Dermis microvascular lymphatic vessel endothelial cell (primary cell): ENCODE measurements around the gene KCNH1. TPM values are rescaled to one million over a fixed set of nuclear protein-coding genes. Genes with fewer than 3 reads are reported as not detected.

Source experiments
- DNase-seq, 2 donors: peaks; one replicate each; pipeline versions ENCODE4 v3.0.0 to v3.0.0-alpha.2; 2010; ENCODE audit warnings: low read depth in 2 of 2
- total RNA-seq: library from RNA; depleted of rRNA; stranded (reverse); fragments of >200 nt; gene quantifications from 2 replicates; pipeline ENCODE4 v1.2.1, GENCODE V29; 2014

The KCNH1 gene
- total RNA-seq, 1 donor from 2014 or later: not detected

GRCh38 chr1:210866532-210866931 lies 267.4 kb downstream of the KCNH1 start:
- no peak for DNase-seq

DNA sequence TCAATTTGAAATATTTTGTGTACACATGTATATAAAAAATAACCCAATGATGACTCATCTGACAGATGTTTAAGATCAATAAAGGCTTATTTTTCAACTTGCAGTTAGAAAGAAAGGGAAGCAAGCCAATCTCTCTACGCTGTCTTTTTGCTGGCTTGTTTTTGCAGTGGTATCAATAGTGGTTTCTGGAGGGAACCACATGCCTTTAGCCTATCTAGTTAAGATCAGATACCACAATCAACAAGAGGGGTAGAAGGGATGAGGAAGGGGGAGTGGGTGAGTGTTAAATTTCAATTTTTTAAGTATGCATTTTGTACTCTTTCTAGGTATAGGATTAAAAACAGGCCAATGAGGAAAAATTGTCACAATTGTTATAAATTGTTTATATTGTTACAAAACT lies 276.2 kb downstream of the KCNH1 start:
- DNase-seq: no peak

GRCh38 chr1:210857146-210857663 lies 276.7 kb downstream of the KCNH1 start:
- no peak for DNase-seq

DNA sequence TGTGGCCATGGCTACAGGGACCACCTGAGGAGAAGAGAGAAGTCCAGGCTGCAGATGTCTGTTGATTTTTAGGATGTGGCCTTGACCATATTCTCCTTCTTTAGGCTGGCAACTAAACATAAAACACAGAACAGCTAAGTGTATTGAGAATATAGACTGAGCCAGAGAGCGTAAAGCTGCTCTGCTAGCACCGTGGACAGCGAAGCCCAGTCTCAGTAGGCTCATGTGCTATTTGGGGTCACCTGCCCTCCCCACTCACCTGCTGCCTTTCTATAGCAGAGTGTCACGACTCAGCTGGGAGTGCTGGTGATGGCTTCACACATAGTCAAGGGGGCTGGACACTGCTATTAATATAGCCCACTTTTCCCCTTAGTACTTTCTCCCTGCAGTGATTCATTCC lies 278.5 kb downstream of the KCNH1 start:
- no peak for DNase-seq

- DNase-seq: no peak
Measured at GRCh38 chr1:210853276-210853675, 280.7 kb downstream of the KCNH1 start.

GRCh38 chr1:210850556-210850955 lies 283.4 kb downstream of the KCNH1 start:
- DNase-seq: no peak

DNA sequence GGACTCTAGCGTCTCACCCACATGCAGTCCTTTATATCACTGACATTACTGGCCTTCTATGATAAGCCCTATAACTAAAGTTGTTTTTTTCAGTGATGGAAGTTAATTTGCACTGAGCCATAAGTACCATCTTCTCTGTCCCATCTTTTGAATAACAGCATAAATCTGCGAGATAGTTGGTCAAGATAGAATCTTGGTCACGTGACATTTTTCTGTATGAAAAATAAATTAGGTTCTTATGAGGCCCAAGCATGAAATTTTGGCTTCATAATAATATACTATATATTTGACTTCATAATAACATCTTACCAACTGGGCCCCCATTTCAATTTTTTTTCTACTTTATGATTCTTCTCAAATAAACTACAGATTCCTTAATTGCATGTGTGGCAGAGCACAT lies 285.5 kb downstream of the KCNH1 start:
- no peak for DNase-seq

DNA sequence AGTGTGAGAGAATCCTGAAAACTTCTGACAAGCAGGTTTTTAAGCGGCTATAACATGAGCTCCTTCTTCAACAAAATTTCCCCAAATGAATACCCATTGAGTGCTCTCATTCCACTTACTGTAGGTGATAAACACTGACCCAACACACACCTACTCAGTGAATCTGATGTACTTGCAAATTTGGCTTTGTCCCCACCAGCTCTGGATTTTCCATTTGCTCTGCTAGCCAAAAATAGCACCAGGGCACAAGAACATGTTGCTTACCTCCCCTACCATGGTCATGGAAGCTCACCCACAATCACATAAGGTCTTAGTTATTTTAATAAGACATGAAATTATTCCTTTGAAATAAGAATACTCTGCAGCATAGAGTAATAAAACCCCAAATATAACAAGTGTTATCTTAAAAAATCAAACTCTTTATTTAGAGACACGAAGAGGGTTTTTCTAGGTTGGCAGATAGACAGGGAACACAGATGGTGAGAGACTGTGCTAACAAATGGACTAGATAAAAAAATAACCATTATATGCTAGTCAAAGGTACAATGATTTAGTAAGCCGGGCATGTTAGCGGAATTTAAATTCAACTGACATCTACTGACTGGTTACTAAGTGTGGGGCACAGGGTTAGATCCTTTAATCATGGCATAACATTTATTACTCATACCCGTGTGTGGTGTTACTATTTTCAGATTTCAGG lies 291.9 kb downstream of the KCNH1 start:
- DNase-seq: no peak

- DNase-seq: no peak
Measured at GRCh38 chr1:210830034-210831028, 303.6 kb downstream of the KCNH1 start.

DNA sequence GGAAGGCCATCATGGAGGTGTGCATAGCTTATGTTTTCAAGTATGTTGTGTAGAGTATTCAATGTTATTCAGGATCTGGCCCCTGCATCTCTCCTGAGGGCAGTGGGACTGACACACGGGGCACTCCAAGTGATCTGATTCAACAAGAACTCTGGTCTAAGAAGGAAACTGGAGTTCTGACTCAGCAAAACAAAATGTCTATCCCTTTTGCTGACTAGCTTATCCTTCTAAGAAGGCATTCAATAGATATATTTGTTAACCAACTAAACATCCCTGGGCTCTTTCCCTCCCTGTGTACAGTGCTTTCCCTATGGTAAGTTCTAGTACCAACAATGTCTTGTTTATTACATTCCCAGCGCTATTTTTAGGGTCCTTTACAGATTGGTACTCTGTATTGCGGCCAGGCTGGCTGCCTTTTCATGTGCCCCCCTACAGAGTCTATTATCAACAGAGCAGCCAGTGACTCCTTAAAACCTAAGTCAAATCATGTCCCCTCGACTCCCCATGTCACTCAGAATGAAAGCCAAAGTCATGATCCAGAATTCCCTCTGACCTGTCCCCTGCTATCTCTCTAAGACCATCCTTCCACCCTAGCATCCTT lies 304.9 kb downstream of the KCNH1 start:
- no peak for DNase-seq

- no peak for DNase-seq
Measured at GRCh38 chr1:210827481-210827880, 306.5 kb downstream of the KCNH1 start.

DNA sequence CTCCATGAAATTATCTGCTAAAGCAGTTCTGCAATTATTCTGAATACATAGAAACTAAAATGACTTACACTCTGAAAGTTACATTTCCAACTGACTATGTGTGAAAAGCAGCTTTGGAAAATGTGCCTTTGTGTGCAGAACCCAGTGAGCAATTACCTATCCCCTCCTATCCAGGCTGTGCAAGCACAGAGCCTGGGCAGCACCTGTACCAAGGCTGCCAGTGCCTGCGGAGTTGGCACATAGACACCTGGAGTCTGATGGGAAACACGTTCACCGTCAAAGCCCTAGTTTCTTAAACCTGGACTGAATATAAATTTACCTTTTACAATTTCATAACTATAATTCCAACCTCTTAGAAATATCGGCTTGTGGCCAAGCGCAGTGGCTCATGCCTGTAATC lies 307.3 kb downstream of the KCNH1 start:
- no peak for DNase-seq

- DNase-seq: no peak
Measured at GRCh38 chr1:210822932-210823331, 311.0 kb downstream of the KCNH1 start.

GRCh38 chr1:210822241-210822640 lies 311.7 kb downstream of the KCNH1 start:
- DNase-seq: no peak

- DNase-seq: no peak
Measured at GRCh38 chr1:210821615-210822014, 312.3 kb downstream of the KCNH1 start.

DNA sequence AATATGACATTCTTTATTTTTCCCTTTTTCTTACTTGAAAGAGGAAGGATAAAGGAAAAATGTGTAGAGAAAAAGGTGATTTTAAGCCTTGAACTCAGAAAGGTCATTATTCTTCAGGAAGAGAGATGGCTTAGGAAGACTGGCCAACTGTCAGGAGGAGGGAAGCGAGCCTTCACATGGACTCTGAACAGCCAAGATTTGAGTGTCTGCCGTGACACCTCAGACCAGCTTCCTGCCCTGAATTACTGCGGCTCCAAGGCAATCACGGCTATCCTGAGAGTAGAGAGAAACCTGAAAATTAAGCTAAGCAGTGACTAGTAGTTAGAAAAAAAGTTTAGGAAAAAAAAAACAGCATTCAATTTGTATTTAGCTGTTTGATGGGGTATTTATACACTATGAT lies 314.7 kb downstream of the KCNH1 start:
- DNase-seq: no peak

- no peak for DNase-seq
Measured at GRCh38 chr1:210817385-210818275, 316.3 kb downstream of the KCNH1 start.

DNA sequence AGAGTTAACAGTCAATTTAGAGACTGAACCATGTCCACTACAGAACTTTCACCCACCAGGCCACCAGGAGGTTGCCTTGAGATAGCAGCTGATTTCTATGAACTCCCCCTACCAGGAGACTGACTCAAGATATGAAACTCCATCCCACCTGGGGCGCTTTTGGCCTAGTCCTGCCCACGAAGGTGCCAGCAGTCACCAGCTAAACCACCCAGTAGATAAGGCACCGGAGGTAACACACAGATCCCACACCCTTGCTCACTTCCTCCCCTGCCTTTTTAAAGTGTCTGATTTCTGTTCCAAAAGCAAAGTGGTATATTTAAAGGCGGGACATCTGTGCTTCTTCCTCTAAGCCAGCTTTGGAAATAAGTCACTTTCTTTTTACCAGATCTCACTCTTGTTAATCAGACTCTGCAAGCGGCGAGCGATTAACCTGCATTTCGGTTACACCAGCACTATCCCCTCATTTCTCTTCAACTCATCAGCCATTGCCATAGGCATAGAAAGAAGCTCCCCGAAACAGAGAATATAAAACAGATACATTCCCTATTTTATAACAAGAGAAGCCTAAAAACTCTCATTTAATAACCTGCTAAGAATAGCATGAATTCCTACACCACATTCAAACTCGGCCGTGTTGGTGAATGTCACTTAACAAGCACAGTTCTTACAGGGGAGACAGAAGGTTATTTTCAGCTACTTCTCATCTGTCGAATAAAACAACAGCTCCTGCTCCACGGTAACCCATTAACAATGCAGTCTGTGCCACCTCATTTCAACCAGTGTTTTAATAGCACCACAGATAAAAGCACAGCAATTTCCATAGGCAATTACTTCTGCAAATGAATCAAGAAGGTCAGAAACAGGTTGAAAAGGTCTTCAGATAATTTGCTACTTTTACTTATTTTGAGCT lies 318.1 kb downstream of the KCNH1 start:
- no peak for DNase-seq

DNA sequence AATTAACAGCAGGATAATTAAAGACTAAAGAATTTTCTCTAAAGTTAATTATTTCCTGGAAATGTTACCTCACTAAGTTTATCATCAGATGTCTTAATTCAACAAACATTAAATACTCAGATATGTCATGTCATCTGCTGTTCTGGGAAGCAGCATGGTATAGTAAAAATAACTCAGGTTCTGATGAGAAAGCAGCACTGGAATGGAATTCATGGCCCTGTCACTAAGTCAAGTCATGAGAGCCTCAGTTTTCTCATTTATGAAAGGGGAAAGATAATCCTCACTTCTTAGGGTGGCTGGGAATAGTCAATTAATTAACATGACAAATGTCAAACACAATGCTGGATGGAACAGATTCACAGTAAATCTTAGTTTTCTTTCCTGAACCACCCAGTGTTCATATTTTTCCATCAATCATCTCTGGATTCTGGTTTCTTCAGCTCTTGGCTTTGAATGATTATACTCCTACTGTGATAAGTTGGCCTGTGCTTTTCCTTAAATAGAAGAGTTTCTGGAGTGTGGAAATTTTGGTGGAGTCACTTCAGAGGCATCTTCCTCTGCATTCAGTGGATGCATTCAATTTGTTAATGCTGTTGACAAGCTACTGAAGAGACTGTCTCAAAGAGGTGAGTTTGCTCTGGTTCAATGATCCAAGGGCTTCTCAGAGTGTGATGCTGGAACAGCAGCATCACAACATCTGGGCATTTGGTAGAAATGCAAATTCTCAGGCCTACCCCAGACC lies 319.4 kb downstream of the KCNH1 start:
- DNase-seq: no peak
